HG02840 (cell line): Measurements from ENCODE around the gene KIF16B.
"Not testable (repeated sequence)": the region's sequence is repeated elsewhere in the genome, so short reads cannot be mapped to it uniquely, and the experiment has no call there.

Experiments used
- ATAC-seq: cut with Tn5 transposase; IDR thresholded peaks from one replicate; pipeline ENCODE4 v1.9.1; 2021; ENCODE audit warnings: mild to moderate bottlenecking, moderate library complexity, moderate number of reproducible peaks; ENCODE audit not compliant: unreplicated experiment, low FRiP score

KIF16B gene

DNA sequence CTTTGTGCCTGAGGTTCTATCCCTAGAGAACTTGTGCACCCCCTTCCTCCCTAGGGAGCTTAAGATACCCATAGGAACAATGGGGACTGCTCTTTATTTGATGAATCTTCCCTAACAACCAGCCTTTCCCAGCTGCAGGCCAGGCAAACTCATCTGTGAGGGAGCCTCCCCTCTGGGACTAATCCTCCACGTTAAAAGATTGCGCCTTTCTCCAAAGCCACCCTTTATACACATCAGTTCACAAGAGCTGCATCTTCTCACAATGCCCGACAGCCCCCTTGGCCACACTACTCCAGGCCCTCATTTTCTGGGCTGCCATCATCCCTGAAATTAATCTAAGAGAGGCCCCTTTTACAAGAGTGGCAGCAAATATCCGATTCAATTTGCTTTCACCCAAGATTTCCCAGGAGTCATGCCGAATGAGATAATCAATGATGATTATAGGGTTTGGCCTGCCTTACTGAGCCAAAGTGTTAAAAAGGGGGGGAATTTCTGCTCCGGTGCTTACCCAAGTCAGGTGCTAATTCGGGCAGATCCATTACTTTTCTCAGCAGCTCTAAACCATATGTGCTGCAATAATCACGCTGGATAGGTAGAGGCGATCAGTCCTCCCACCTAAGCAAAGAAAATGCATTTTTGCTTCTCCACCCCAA is 336.5 kb downstream of the KIF16B start:
- ATAC-seq: no peak

DNA sequence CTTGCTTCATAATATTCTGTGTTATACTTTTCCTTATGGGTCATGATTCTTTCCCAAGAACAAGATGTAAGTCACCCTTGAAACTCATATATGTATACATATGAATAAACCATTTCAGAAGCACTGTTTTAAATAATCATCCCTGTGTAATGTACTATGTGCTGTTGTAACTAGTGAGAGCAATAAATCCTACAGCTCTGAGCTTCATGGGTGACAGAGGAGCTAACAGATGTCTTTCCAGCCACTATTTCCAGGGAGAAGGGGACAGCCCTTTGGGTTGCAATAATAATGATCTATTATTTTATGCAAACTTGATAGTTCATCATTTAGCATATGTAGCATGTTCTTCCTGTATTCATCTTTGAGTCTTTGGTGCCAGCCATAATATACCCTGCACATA is 342.8 kb downstream of the KIF16B start:
- ATAC-seq: no peak

DNA sequence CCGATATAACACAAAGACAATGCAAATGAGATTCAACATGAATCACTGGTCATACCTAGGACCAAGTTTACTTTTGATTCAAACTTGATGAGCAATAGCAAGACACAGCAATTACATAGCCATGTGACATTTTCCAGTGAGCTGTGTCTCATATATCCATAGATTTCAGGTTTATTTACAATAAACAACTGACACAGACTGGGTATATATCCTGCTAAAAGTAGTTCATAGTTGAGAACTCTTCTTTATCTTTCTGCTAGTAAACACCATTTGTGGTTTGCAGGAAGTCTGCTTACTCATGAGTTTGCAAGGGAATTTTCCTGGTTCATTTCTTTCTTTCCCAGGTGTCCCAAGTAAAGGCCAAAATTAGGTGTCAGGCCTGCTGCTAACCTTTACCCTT is 343.4 kb downstream of the KIF16B start:
- ATAC-seq: no peak

DNA sequence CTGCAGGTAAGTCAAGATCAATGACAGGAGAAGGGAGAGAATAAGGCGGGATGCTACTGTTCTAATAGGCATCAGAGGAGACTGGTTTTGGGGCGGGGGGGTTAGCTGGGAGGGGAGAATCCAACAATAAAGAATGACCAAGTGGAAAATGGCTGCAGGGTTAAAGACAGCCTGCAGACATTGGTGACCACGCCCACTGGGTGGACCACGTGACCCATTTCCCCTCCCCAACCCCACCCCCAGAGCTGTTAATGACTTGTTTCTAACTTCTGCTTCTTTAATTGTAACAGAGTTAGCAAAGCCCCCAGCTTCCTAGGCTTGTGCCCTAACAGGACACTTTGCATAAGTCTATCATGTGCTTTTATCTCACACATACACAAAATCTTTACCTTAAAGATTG is 344.5 kb downstream of the KIF16B start:
- ATAC-seq: no peak

DNA sequence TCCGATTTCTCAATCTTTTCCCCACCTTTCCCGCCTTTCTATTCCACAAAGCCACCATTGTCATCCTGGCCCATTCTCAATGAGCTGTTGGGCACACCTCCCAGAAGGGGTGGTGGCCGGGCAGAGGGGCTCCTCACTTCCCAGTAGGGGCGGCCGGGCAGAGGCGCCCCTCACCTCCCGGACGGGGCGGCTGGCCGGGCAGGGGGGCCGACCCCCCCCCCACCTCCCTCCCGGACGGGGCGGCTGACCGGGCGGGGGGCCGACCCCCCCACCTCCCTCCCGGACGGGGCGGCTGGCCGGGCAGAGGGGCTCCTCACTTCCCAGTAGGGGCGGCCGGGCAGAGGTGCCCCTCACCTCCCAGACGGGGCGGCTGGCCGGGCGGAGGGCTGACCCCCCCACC is 346.3 kb downstream of the KIF16B start:
- not testable (repeated sequence) for ATAC-seq

DNA sequence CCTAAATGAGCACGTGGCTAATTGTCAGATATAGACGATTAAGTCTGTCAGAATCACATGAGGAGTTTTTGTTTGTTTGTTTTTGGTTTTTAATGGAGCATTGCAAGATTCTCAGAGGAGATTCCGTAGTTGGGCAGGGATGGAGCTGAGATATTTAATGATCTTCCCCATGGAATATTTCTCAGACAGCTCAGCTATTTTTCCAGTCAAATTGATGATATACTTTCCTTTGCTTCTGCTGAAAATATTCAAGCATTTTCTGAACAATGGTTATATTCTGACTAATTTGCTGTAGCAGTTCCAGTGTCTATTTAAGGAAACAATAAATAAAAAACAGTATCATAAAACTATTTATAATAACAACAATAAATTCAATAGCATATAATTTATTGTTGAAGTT is 348.4 kb downstream of the KIF16B start:
- ATAC-seq: no peak

DNA sequence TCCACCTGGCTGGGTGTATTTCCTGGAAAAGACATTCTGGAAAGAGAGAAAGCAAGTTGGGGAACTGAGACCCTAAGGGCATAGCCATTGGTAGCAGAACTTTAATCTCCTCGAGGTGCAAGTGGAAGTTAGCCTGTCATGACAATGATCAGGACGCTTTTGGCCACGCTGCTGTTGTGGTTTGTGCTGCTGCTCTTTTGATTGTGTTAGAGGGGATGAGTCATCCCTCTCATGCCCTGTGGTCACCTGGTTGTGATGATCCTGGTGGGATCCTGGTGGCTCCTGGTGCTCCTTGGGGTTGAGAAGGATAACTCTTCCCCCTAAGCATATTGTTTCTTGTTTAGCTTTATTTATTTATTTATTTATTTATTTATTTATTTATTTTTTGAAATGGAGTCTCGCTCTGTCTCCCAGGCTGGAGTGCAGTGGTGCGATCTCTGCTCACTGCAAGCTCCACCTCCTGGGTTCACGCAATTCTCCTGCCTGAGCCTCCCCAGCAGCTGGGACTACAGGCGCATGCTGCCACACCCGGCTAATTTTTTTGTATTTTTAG is 350.3 kb downstream of the KIF16B start:
- no peak for ATAC-seq
